Endodermal cell (in vitro differentiated cells): ENCODE results near the gene PACS1. TPM values are rescaled to one million over a fixed set of nuclear protein-coding genes. Genes with fewer than 3 reads are reported as not detected.
"Not testable (repeated sequence)": the region's sequence is repeated elsewhere in the genome, so short reads cannot be mapped to it uniquely, and the experiment has no call there.

Source experiments
- DNase-seq: peaks from one replicate; pipeline ENCODE4 v3.0.0-alpha.2; 2017
- H3K27ac ChIP-seq: 2 replicates; pipeline ENCODE4 v1.5.1; 2013; ENCODE audit warnings: mild to moderate bottlenecking, low read depth, low read length, moderate library complexity
- H3K27me3 ChIP-seq: 2 replicates; pipeline ENCODE4 v1.6.1; 2013; ENCODE audit warnings: mild to moderate bottlenecking, low read length, moderate library complexity; ENCODE audit not compliant: insufficient read depth, control insufficient read depth, poor library complexity, severe bottlenecking
- H3K36me3 ChIP-seq: 2 replicates; pipeline ENCODE4 v1.7.0; 2013; ENCODE audit warnings: mild to moderate bottlenecking, low read length, moderate library complexity; ENCODE audit not compliant: control insufficient read depth, insufficient read depth
- H3K4me1 ChIP-seq: one replicate; pipeline ENCODE4 v1.7.0; 2013; ENCODE audit warnings: low read length; ENCODE audit not compliant: control insufficient read depth, insufficient read depth
- H3K4me3 ChIP-seq: 2 replicates; pipeline ENCODE4 v1.5.1; 2013; ENCODE audit warnings: mild to moderate bottlenecking, low read length, moderate library complexity
- H3K9ac ChIP-seq: 2 replicates; pipeline ENCODE4 v1.6.1; 2013; ENCODE audit warnings: mild to moderate bottlenecking, low read length, moderate library complexity; ENCODE audit not compliant: poor library complexity, severe bottlenecking; ENCODE audit errors: extremely low read depth
- H3K9me3 ChIP-seq: 2 replicates; pipeline ENCODE4 v1.6.1; 2013; ENCODE audit warnings: mild to moderate bottlenecking, low read length, moderate library complexity; ENCODE audit not compliant: control insufficient read depth
- H3K27ac Mint-ChIP-seq: 2 replicates; pipeline ENCODE4 v1.8.0; 2020; ENCODE audit warnings: mixed read lengths
- H3K27me3 Mint-ChIP-seq: 2 replicates; pipeline ENCODE4 v1.8.0; 2021; ENCODE audit warnings: mild to moderate bottlenecking, mixed read lengths; ENCODE audit not compliant: insufficient read depth
- H3K36me3 Mint-ChIP-seq: 2 replicates; pipeline ENCODE4 v1.8.0; 2020; ENCODE audit warnings: low read depth, mixed read lengths
- H3K4me1 Mint-ChIP-seq: 2 replicates; pipeline ENCODE4 v1.8.0; 2020; ENCODE audit warnings: mixed read lengths
- H3K4me3 Mint-ChIP-seq: 2 replicates; pipeline ENCODE4 v1.8.0; 2020; ENCODE audit warnings: mild to moderate bottlenecking, moderate library complexity, mixed read lengths
- H3K9me3 Mint-ChIP-seq: 2 replicates; pipeline ENCODE4 v1.8.0; 2020; ENCODE audit warnings: mild to moderate bottlenecking, mixed read lengths
- WGBS, 2 experiments: methylation state at CpG; one replicate each; pipeline versions ENCODE4 v1.1.5 to v1.1.7; 2013; ENCODE audit warnings: missing lambda C conversion rate in 2 of 2, mixed read lengths in 1 of 2; ENCODE audit not compliant: insufficient coverage in 1 of 2, insufficient read length in 1 of 2; 5-methylcytosine and 5-hydroxymethylcytosine counted together
- total RNA-seq, 2 donors: library from RNA; stranded (reverse); fragmentation: NEBNext Ultra II Directional in 1 of 2; extraction: Animal tissue kit (Norgen Biotek cat#: 25700) in 1 of 2; gene quantifications; 2 replicates in 1 of 2; 3 replicates in 1 of 2; pipeline ENCODE4 v1.2.1, GENCODE V29; 2021
- TF ChIP-seq, protein P1 (sequence below): fragments of 200-600 bp; sonication (generic); conservative IDR thresholded peaks from 2 replicates; pipeline ENCODE4 v1.5.0; 2021; ENCODE audit warnings: antibody characterized with exemption, mild to moderate bottlenecking

The PACS1 gene
- total RNA-seq, 2 donors from 2014 or later = 67.0 to 67.1 TPM

DNA sequence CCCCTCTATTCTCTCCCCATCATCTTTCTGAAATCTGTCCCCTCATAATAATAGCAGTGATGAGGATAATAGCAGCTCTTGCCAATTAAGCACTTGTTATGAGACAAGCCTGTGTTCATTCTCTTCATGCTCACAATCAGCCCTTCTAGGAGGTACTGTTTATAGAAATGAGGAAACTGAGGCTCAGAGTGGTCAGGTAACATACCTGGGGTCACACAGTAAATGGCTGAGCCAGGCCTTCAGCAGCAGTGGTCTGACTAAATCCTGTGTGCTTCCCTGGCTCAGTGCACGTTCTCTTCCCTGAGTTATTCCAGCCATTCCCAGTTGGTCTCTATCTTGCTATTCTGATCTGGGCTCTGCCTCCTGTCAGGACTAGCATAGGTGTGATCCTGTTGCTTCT is 204.1 kb downstream of the PACS1 start:
- no peak overlapping the region for H3K4me3 Mint-ChIP-seq
- no peak overlapping the region for H3K9ac ChIP-seq
- H3K27ac ChIP-seq = no peak overlapping the region
- H3K27ac Mint-ChIP-seq = no peak overlapping the region
- peaks cover 41% of the 10 kb centered on the region for H3K36me3 ChIP-seq
- no peak overlapping the region for H3K4me3 ChIP-seq
- 76 to 82% methylated on average over 1 of the region's 1 CpG for WGBS, 2 experiments
- peaks cover 39% of the 10 kb centered on the region for H3K36me3 Mint-ChIP-seq
- no peak for DNase-seq
- H3K27me3 ChIP-seq = peaks cover 5% of the 10 kb centered on the region
- peaks cover 7% of the 10 kb centered on the region for H3K27me3 Mint-ChIP-seq
- no peaks in the 10 kb centered on the region for H3K9me3 Mint-ChIP-seq
- no peaks in the 10 kb centered on the region for H3K9me3 ChIP-seq
- TF ChIP-seq, protein P1, sequence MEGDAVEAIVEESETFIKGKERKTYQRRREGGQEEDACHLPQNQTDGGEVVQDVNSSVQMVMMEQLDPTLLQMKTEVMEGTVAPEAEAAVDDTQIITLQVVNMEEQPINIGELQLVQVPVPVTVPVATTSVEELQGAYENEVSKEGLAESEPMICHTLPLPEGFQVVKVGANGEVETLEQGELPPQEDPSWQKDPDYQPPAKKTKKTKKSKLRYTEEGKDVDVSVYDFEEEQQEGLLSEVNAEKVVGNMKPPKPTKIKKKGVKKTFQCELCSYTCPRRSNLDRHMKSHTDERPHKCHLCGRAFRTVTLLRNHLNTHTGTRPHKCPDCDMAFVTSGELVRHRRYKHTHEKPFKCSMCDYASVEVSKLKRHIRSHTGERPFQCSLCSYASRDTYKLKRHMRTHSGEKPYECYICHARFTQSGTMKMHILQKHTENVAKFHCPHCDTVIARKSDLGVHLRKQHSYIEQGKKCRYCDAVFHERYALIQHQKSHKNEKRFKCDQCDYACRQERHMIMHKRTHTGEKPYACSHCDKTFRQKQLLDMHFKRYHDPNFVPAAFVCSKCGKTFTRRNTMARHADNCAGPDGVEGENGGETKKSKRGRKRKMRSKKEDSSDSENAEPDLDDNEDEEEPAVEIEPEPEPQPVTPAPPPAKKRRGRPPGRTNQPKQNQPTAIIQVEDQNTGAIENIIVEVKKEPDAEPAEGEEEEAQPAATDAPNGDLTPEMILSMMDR = no peak
- H3K4me1 Mint-ChIP-seq = peaks cover 5% of the 10 kb centered on the region
- no peaks in the 10 kb centered on the region for H3K4me1 ChIP-seq

DNA sequence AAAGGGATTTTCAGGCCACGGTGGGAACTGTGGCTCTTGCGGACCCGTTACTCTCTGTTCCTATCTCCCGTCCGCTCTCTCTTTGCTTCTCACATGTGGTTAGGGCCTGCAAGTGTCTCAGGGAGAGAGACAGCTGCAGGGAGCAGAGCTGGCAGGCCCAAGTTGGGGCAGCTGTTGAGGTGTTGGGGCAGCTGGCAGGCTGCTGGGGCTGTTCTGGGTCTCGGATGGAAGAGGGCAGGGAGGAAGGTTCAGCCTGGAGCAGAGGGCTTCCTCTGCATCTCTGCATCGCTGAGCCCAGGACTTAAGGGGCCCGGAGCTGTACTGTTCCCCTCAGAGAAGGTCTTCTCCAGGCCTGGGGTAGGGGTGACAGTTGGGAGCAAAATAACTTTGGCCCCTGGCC is 205.3 kb downstream of the PACS1 start:
- H3K36me3 ChIP-seq = peaks cover 41% of the 10 kb centered on the region
- Mint-ChIP-seq H3K4me1 (no peaks in the 10 kb centered on the region), H3K27ac (no peak overlapping the region), H3K36me3 (peaks cover 39% of the 10 kb centered on the region), H3K4me3 (no peak overlapping the region), H3K27me3 (peaks cover 19% of the 10 kb centered on the region), H3K9me3 (no peaks in the 10 kb centered on the region)
- TF ChIP-seq, protein P1 = no peak
- no peak overlapping the region for H3K4me3 ChIP-seq
- H3K27ac ChIP-seq = no peak overlapping the region
- H3K27me3 ChIP-seq = peaks cover 14% of the 10 kb centered on the region
- H3K9ac ChIP-seq = no peak overlapping the region
- H3K4me1 ChIP-seq = no peaks in the 10 kb centered on the region
- no peak for DNase-seq
- H3K9me3 ChIP-seq = no peaks in the 10 kb centered on the region
- 96 to 97% methylated on average over 5 to 8 of the region's 8 CpGs for WGBS, 2 experiments

DNA sequence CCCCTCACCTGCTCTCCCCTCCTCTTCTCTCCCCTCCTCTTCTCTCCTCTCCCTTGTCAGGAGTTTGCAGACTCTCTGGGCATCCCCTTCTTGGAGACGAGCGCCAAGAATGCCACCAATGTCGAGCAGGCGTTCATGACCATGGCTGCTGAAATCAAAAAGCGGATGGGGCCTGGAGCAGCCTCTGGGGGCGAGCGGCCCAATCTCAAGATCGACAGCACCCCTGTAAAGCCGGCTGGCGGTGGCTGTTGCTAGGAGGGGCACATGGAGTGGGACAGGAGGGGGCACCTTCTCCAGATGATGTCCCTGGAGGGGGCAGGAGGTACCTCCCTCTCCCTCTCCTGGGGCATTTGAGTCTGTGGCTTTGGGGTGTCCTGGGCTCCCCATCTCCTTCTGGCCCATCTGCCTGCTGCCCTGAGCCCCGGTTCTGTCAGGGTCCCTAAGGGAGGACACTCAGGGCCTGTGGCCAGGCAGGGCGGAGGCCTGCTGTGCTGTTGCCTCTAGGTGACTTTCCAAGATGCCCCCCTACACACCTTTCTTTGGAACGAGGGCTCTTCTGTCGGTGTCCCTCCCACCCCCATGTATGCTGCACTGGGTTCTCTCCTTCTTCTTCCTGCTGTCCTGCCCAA is 206.0 kb downstream of the PACS1 start:
- no peak overlapping the region for H3K27ac Mint-ChIP-seq
- TF ChIP-seq, protein P1 = no peak
- Histone ChIP-seq H3K36me3 (peaks cover 35% of the 10 kb centered on the region), H3K9me3 (no peaks in the 10 kb centered on the region), H3K9ac (no peak overlapping the region), H3K27ac (no peak overlapping the region), H3K27me3 (peaks cover 14% of the 10 kb centered on the region), H3K4me3 (no peak overlapping the region), H3K4me1 (no peaks in the 10 kb centered on the region)
- no peaks in the 10 kb centered on the region for H3K9me3 Mint-ChIP-seq
- no peaks in the 10 kb centered on the region for H3K4me1 Mint-ChIP-seq
- H3K4me3 Mint-ChIP-seq = no peak overlapping the region
- DNase-seq = no peak
- peaks cover 25% of the 10 kb centered on the region for H3K27me3 Mint-ChIP-seq
- peaks cover 34% of the 10 kb centered on the region for H3K36me3 Mint-ChIP-seq
- WGBS, 2 experiments = 97 to 98% methylated on average over 11 to 14 of the region's 14 CpGs

DNA sequence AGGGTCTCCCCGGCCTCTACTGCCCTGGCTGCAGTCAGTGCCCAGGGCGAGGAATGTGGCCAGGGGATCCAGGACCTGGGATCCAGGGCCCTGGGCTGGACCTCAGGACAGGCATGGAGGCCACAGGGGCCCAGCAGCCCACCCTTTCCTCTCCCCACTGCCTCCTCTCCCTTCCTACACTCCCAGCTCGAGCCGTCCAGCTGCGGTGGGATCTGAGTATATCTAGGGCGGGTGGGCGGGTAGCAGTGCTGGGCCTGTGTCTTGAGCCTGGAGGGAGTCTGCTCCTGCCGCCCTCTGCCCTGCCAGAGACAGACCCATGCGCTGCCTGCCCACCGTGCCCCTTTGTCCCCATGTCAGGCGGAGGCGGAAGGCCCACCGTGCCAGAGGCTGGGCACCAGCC is 206.5 kb downstream of the PACS1 start:
- DNase-seq, H3K9me3 ChIP-seq, H3K27ac ChIP-seq, H3K9ac ChIP-seq, H3K4me1 ChIP-seq, H3K9me3 Mint-ChIP-seq, H3K4me3 Mint-ChIP-seq, H3K27ac Mint-ChIP-seq, H3K4me1 Mint-ChIP-seq, H3K4me3 ChIP-seq: not testable (repeated sequence)
- Histone ChIP-seq H3K27me3 (peaks cover 14% of the 10 kb centered on the region), H3K36me3 (peaks cover 32% of the 10 kb centered on the region)
- Mint-ChIP-seq H3K36me3 (peaks cover 33% of the 10 kb centered on the region), H3K27me3 (peaks cover 30% of the 10 kb centered on the region)
- 84% methylated on average over 13 of the region's 13 CpGs; no CpG with 5 or more reads in 1 of the 2 experiments for WGBS, 2 experiments

DNA sequence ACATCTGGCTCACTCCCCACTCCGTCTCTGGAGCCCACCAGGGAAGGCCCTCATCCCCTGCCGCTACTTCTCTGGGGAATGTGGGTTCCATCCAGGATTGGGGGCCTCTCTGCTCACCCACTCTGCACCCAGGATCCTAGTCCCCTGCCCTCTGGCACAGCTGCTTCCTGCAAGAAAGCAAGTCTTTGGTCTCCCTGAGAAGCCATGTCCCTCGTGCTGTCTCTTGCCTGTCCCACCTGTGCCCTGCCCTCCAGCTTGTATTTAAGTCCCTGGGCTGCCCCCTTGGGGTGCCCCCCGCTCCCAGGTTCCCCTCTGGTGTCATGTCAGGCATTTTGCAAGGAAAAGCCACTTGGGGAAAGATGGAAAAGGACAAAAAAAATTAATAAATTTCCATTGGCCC is 207.0 kb downstream of the PACS1 start:
- not testable (repeated sequence) for H3K27ac ChIP-seq, H3K9me3 ChIP-seq

More for the DNA sequence above, 207.0 kb downstream of the PACS1 start:
- H3K27ac Mint-ChIP-seq, H3K4me3 ChIP-seq, H3K4me3 Mint-ChIP-seq, H3K4me1 ChIP-seq, DNase-seq, H3K9me3 Mint-ChIP-seq, H3K9ac ChIP-seq, H3K4me1 Mint-ChIP-seq: not testable (repeated sequence)
- Histone ChIP-seq H3K36me3 (peaks cover 28% of the 10 kb centered on the region), H3K27me3 (peaks cover 14% of the 10 kb centered on the region)
- peaks cover 30% of the 10 kb centered on the region for H3K27me3 Mint-ChIP-seq
- peaks cover 29% of the 10 kb centered on the region for H3K36me3 Mint-ChIP-seq
- WGBS, 2 experiments = 92 to 100% methylated on average over 3 to 4 of the region's 4 CpGs
